ENCODE measurements around the gene WDR54. TPM values are rescaled to one million over a fixed set of nuclear protein-coding genes. Genes with fewer than 3 reads are reported as not detected.
"Not testable (repeated sequence)": the region's sequence is repeated elsewhere in the genome, so short reads cannot be mapped to it uniquely, and the experiment has no call there.

WDR54 gene
- total RNA-seq, 2 donors from 2014 or later: 33.6 to 42.8 TPM

GRCh38 chr2:74441690-74442482, 20.4 kb downstream of the WDR54 start, which contains the start of gene RTKN:
RTKN (minus strand) TSS chr2:74441937; CDS start chr2:74441816, 121 bp downstream.
- Mint-ChIP-seq H3K36me3 (ENCODE audit: low read depth) (peaks cover 9% of the 10 kb centered on the region), H3K4me3 (peak within 1 kb of the TSS; percentile 63), H3K4me1 (peaks cover 9% of the 10 kb centered on the region), H3K27ac (peak within 1 kb of the TSS; percentile 34), H3K27me3 (peaks cover 56% of the 10 kb centered on the region)
- ATAC-seq (peak; percentile 51), DNase-seq (no peak)
- H3K9me3 ChIP-seq (ENCODE audit: control insufficient read depth, low read length, poor library complexity, severe bottlenecking): no peaks in the 10 kb centered on the region

GRCh38 chr2:74442483-74443297, 21.2 kb downstream of the WDR54 start:
- H3K27ac Mint-ChIP-seq; H3K9me3 ChIP-seq (ENCODE audit: control insufficient read depth, low read length, poor library complexity, severe bottlenecking); ATAC-seq; DNase-seq; H3K36me3 Mint-ChIP-seq (ENCODE audit: low read depth); H3K4me1 Mint-ChIP-seq: not testable (repeated sequence)
- H3K4me3 Mint-ChIP-seq: peak overlapping the region; percentile 59
- peaks cover 58% of the 10 kb centered on the region for H3K27me3 Mint-ChIP-seq

- Mint-ChIP-seq H3K4me1 (peaks cover 2% of the 10 kb centered on the region), H3K4me3 (no peak overlapping the region), H3K27ac (no peak overlapping the region), H3K27me3 (peaks cover 38% of the 10 kb centered on the region), H3K36me3 (ENCODE audit: low read depth) (no peaks in the 10 kb centered on the region)
- H3K9me3 ChIP-seq (ENCODE audit: control insufficient read depth, low read length, poor library complexity, severe bottlenecking): no peaks in the 10 kb centered on the region
- DNase-seq (no peak), ATAC-seq (no peak)
These were observed 23.2 kb downstream of the WDR54 start for GRCh38 chr2:74444498-74445318.

- Mint-ChIP-seq H3K4me1 (peaks cover 1% of the 10 kb centered on the region), H3K27me3 (peaks cover 24% of the 10 kb centered on the region), H3K27ac (no peak overlapping the region), H3K36me3 (ENCODE audit: low read depth) (no peaks in the 10 kb centered on the region), H3K4me3 (no peak overlapping the region)
- no peak for DNase-seq
- H3K9me3 ChIP-seq (ENCODE audit: control insufficient read depth, low read length, poor library complexity, severe bottlenecking): no peaks in the 10 kb centered on the region
- no peak for ATAC-seq
These were observed 25.9 kb downstream of the WDR54 start for GRCh38 chr2:74447230-74447999.

GRCh38 chr2:74448771-74449170, 27.2 kb downstream of the WDR54 start:
- H3K27ac Mint-ChIP-seq: no peak overlapping the region
- H3K36me3 Mint-ChIP-seq (ENCODE audit: low read depth): no peaks in the 10 kb centered on the region
- H3K4me3 Mint-ChIP-seq: no peak overlapping the region
- DNase-seq (no peak), ATAC-seq (no peak)
- peaks cover 23% of the 10 kb centered on the region for H3K27me3 Mint-ChIP-seq
- H3K4me1 Mint-ChIP-seq: peaks cover 8% of the 10 kb centered on the region
- no peaks in the 10 kb centered on the region for H3K9me3 ChIP-seq (ENCODE audit: control insufficient read depth, low read length, poor library complexity, severe bottlenecking)

DNA sequence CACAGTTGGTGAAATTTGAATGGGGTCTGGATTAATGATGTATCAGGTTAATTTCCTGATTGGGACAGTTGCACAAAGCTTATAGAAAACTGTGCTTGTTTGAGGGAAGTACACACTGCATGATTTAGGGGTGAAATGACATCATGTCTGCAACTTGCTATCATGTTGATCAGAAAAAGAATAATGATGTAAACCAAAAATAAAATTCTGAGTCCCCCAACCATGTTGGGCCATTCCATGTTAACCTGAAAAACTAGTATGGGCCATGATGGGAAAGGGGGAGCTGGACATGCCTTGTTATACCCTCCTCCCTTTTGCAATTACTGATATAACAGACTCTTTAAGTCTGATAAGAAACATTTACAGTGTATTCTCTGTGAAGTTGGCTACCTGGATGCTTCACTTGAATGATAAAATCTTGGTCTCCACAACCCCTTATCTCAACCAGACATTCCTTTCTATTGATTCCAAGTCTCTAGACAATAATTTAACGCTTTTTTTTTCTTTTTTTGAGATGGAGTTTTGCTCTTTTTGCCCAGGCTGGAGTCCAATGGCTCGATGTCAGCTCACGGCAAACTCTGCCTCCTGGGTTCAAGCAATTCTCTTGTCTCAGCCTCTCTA, 29.1 kb downstream of the WDR54 start:
- peaks cover 7% of the 10 kb centered on the region for H3K27me3 Mint-ChIP-seq
- no peak overlapping the region for H3K27ac Mint-ChIP-seq
- no peaks in the 10 kb centered on the region for H3K9me3 ChIP-seq (ENCODE audit: control insufficient read depth, low read length, poor library complexity, severe bottlenecking)
- ATAC-seq: no peak
- no peak overlapping the region for H3K4me3 Mint-ChIP-seq
- no peak for DNase-seq
- H3K4me1 Mint-ChIP-seq: peaks cover 23% of the 10 kb centered on the region
- H3K36me3 Mint-ChIP-seq (ENCODE audit: low read depth): peaks cover 5% of the 10 kb centered on the region

- H3K36me3 Mint-ChIP-seq (ENCODE audit: low read depth): peaks cover 10% of the 10 kb centered on the region
- peaks cover 58% of the 10 kb centered on the region for H3K4me1 Mint-ChIP-seq
These were observed 33.4 kb downstream of the WDR54 start, which contains the start of gene INO80B for GRCh38 chr2:74454654-74455511. INO80B (plus strand) TSS chr2:74455087; CDS start chr2:74455117, 30 bp downstream.

DNA sequence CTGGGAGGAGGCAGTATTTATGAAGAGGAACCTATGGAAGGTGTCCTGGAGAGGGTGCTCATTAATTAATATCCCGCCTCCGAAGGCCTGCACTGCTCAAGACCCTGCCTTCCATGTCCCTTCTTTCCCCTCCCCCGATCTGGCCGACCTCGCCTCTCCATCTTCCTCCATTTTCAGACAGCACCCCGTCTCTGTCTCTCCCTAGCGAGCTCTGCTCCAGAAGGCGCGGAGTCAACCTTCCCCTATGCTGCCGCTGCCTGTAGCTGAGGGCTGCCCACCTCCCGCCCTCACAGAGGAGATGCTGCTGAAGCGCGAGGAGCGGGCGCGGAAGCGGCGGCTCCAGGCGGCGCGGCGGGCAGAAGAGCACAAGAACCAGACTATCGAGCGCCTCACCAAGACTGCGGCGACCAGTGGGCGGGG, 35.6 kb downstream of the WDR54 start:
- Mint-ChIP-seq H3K36me3 (ENCODE audit: low read depth) (peaks cover 10% of the 10 kb centered on the region), H3K27ac (peak overlapping the region; percentile 100), H3K27me3 (no peaks in the 10 kb centered on the region), H3K4me3 (peak overlapping the region; percentile 100), H3K4me1 (peaks cover 59% of the 10 kb centered on the region)
- DNase-seq: no peak
- H3K9me3 ChIP-seq (ENCODE audit: control insufficient read depth, low read length, poor library complexity, severe bottlenecking): no peaks in the 10 kb centered on the region
- no peak for ATAC-seq

More at GRCh38 chr2:74454654-74455511, 33.4 kb downstream of the WDR54 start, which contains the start of gene INO80B:
- no peaks in the 10 kb centered on the region for H3K9me3 ChIP-seq (ENCODE audit: control insufficient read depth, low read length, poor library complexity, severe bottlenecking)
- H3K27me3 Mint-ChIP-seq: no peaks in the 10 kb centered on the region
- ATAC-seq (peak; percentile 43), DNase-seq (peak; percentile 82 to 95 (median 93))
- H3K27ac Mint-ChIP-seq: peak within 1 kb of the TSS; percentile 100
- peak within 1 kb of the TSS; percentile 100 for H3K4me3 Mint-ChIP-seq

GRCh38 chr2:74457549-74458131, 36.1 kb downstream of the WDR54 start:
- H3K9me3 ChIP-seq (ENCODE audit: control insufficient read depth, low read length, poor library complexity, severe bottlenecking): no peaks in the 10 kb centered on the region
- Mint-ChIP-seq H3K27ac (peak overlapping the region; percentile 100), H3K36me3 (ENCODE audit: low read depth) (peaks cover 10% of the 10 kb centered on the region), H3K4me3 (peak overlapping the region; percentile 100), H3K4me1 (peaks cover 57% of the 10 kb centered on the region), H3K27me3 (no peaks in the 10 kb centered on the region)
- DNase-seq (peak; percentile 70 to 75 (median 72)), ATAC-seq (peak; percentile 67)

DNA sequence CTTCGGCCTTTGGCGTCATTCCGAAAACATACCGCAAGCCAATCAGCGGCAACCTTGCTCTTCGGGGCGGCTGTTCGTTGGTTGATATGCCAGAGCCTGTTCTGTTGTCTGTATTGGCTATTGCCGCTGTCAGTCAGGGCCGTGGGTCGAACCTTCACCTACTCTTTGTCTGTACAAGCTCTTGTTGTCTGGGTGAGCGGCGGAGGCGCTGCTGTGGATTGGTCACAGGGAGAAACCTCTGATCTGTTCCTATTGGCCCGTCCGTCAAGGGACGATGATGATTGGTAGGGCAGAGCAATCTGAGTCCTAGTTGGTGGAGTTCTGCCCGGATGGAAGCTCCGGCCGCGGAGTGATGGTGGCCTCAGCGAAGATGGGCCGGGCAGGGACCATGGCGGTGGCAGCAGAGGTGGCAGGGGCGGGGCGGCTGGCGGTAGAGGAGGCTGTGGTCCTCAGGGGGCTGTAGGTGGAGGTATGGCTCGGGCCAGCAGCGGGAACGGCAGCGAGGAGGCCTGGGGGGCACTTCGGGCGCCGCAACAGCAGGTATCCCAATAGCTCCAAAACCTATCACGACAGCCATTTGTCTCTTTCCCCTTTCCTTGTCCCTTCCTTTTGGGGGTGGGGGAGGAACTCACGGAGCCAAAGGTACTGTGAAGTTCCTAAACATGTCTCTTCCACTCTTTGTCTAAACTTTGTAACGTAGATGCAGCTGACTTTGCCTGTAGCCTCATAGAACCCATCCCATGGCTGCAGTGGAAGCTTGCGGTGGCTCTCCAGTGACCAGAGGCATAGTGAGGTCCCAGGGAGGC, 36.8 kb downstream of the WDR54 start, which contains the start of gene WBP1:
Gene WBP1, plus strand, starts transcription at position 307 of the 806 bp plus-strand sequence. Its CDS starts 165 bp downstream, at position 472.
- no peaks in the 10 kb centered on the region for H3K9me3 ChIP-seq (ENCODE audit: control insufficient read depth, low read length, poor library complexity, severe bottlenecking)
- Mint-ChIP-seq H3K27ac (peak within 1 kb of the TSS; percentile 100), H3K4me1 (peaks cover 56% of the 10 kb centered on the region), H3K27me3 (no peaks in the 10 kb centered on the region), H3K36me3 (ENCODE audit: low read depth) (peaks cover 10% of the 10 kb centered on the region), H3K4me3 (peak within 1 kb of the TSS; percentile 100)
- ATAC-seq: peak; percentile 84
- peak; percentile 89 to 98 (median 96) for DNase-seq

Measured in T-helper 17 cell (primary cell).